WTC11 (cell line): ENCODE data around the gene HBE1. TPM values are rescaled to one million over a fixed set of nuclear protein-coding genes. Genes with fewer than 3 reads are reported as not detected.

ENCODE experiments used
- ATAC-seq: fragments of 200-7000 bp; cut with Tn5 transposase; 2 replicates; pipeline ENCODE4 v1.10.0; 2021; ENCODE audit warnings: mild to moderate bottlenecking, moderate library complexity
- CTCF ChIA-PET: fragments of 300-600 bp; sonication (Branson Sonifier 250); formaldehyde crosslinking; loops from one replicate; lab custom pipeline; 2021; ENCODE audit warnings: antibody characterized with exemption; lab: Charles Lee
- POLR2A ChIA-PET: fragments of 350-600 bp; sonication (Branson Sonifier 250); formaldehyde crosslinking; loops from one replicate; lab custom pipeline; 2021; ENCODE audit warnings: antibody characterized with exemption; lab: Charles Lee
- DNase-seq: peaks from one replicate; pipeline ENCODE4 v3.0.0; 2021; ENCODE audit warnings: low spot score
- H3K27ac Mint-ChIP-seq: 2 replicates; pipeline ENCODE4 v1.8.0; 2021; ENCODE audit warnings: mixed read lengths
- H3K27me3 Mint-ChIP-seq: 2 replicates; pipeline ENCODE4 v1.8.0; 2021; ENCODE audit warnings: low read depth, mild to moderate bottlenecking, moderate library complexity, mixed read lengths
- H3K36me3 Mint-ChIP-seq: 2 replicates; pipeline ENCODE4 v1.8.0; 2021; ENCODE audit warnings: mixed read lengths
- H3K4me1 Mint-ChIP-seq: 2 replicates; pipeline ENCODE4 v1.8.0; 2022; ENCODE audit warnings: mixed read lengths
- H3K4me3 Mint-ChIP-seq: 2 replicates; pipeline ENCODE4 v1.8.0; 2021; ENCODE audit warnings: mild to moderate bottlenecking, moderate library complexity, mixed read lengths
- H3K9me3 Mint-ChIP-seq: 2 replicates; pipeline ENCODE4 v1.8.0; 2021; ENCODE audit warnings: mixed read lengths
- FOXJ3 ChIP-seq: sonication (generic); formaldehyde crosslinking; IDR thresholded peaks from 2 replicates; pipeline ENCODE4 v1.9.0; 2021; ENCODE audit warnings: missing genetic modification reagents, mild to moderate bottlenecking, borderline replicate concordance
- GABPB1 ChIP-seq: sonication (generic); formaldehyde crosslinking; IDR thresholded peaks from 2 replicates; pipeline ENCODE4 v1.8.1; 2023; ENCODE audit warnings: mild to moderate bottlenecking, missing genetic modification reagents
- KAT7 ChIP-seq: sonication (generic); formaldehyde crosslinking; IDR thresholded peaks from 2 replicates; pipeline ENCODE4 v1.8.1; 2023; ENCODE audit warnings: missing genetic modification reagents, mild to moderate bottlenecking, borderline replicate concordance
- NFYB ChIP-seq: sonication (generic); formaldehyde crosslinking; conservative IDR thresholded peaks from 2 replicates; pipeline ENCODE4 v1.8.0; 2022; ENCODE audit warnings: low read depth, missing genetic modification reagents
- NR1H2 ChIP-seq: sonication (generic); formaldehyde crosslinking; IDR thresholded peaks from 2 replicates; pipeline ENCODE4 v1.9.0; 2021; ENCODE audit warnings: mild to moderate bottlenecking, moderate library complexity, missing genetic modification reagents
- PRRX2 ChIP-seq: fragments of 250-450 bp; sonication (Bioruptor Pico); IDR thresholded peaks from 2 replicates; pipeline ENCODE4 v1.8.0; 2021; ENCODE audit warnings: mild to moderate bottlenecking
- SMAD3 ChIP-seq: sonication (generic); formaldehyde crosslinking; IDR thresholded peaks from 2 replicates; pipeline ENCODE4 v1.8.0; 2022; ENCODE audit warnings: missing genetic modification reagents, mild to moderate bottlenecking, borderline replicate concordance
- TEAD1 ChIP-seq: sonication (generic); formaldehyde crosslinking; IDR thresholded peaks from 2 replicates; pipeline ENCODE4 v1.8.0; 2022; ENCODE audit warnings: mild to moderate bottlenecking, missing genetic modification reagents
- ZNF671 ChIP-seq: fragments of 250-450 bp; sonication (Bioruptor Pico); IDR thresholded peaks from 2 replicates; pipeline ENCODE4 v1.8.0; 2021; ENCODE audit warnings: mild to moderate bottlenecking
- total RNA-seq: library from RNA; stranded (reverse); gene quantifications from 3 replicates; pipeline ENCODE4 v1.2.3, GENCODE V29; 2021
- TF ChIP-seq, protein P1 (sequence below): fragments of 250-450 bp; sonication (Bioruptor Pico); IDR thresholded peaks from 2 replicates; pipeline ENCODE4 v1.9.0; 2021; ENCODE audit warnings: mild to moderate bottlenecking
- TF ChIP-seq, protein P2 (sequence below): sonication (generic); formaldehyde crosslinking; IDR thresholded peaks from 2 replicates; pipeline ENCODE4 v1.8.0; 2022; ENCODE audit warnings: mild to moderate bottlenecking, missing genetic modification reagents
- TF ChIP-seq, protein P3 (sequence below): sonication (generic); formaldehyde crosslinking; conservative IDR thresholded peaks from 2 replicates; pipeline ENCODE4 v1.8.1; 2023; ENCODE audit warnings: mild to moderate bottlenecking, low read depth, missing genetic modification reagents, moderate library complexity
- TF ChIP-seq, protein P4 (sequence below): sonication (generic); formaldehyde crosslinking; IDR thresholded peaks from 2 replicates; pipeline ENCODE4 v1.8.1; 2023; ENCODE audit warnings: mild to moderate bottlenecking, missing genetic modification reagents
- TF ChIP-seq, protein P5 (sequence below): sonication (generic); formaldehyde crosslinking; IDR thresholded peaks from 2 replicates; pipeline ENCODE4 v1.8.1; 2023; ENCODE audit warnings: mild to moderate bottlenecking, missing genetic modification reagents, moderate library complexity
- TF ChIP-seq, protein P6 (sequence below): sonication (generic); formaldehyde crosslinking; IDR thresholded peaks from 2 replicates; pipeline ENCODE4 v1.8.1; 2022; ENCODE audit warnings: low read depth, missing genetic modification reagents, borderline replicate concordance
- TF ChIP-seq, protein P7 (sequence below): sonication (generic); formaldehyde crosslinking; IDR thresholded peaks from 2 replicates; pipeline ENCODE4 v1.8.0; 2023; ENCODE audit warnings: missing genetic modification reagents, mild to moderate bottlenecking, borderline replicate concordance
- TF ChIP-seq, protein P8 (sequence below): sonication (generic); formaldehyde crosslinking; IDR thresholded peaks from 2 replicates; pipeline ENCODE4 v1.8.1; 2022; ENCODE audit warnings: low read depth, mild to moderate bottlenecking, moderate library complexity, missing genetic modification reagents, borderline replicate concordance

The HBE1 gene
- total RNA-seq, 1 experiment from 2014 or later, result 3.1 TPM

DNA sequence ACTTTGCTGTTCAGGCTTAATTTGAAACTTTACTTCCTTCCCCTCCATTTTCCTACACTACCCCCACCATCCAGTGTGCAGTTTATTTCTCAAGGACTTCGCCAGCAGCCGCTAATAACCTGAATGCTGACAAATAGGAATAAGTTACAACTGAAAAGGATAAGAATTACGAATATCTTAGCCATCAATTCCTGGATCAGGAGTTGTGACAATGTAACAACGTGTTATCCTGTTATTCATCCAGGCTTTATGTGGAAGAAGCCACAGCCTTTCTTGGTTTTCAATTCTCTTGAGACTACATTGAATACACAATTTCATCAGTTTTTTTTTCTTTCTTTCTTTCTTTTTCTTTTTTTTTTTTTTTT lies 25.9 kb downstream of the HBE1 start (continued):
- TF ChIP-seq, protein P1, sequence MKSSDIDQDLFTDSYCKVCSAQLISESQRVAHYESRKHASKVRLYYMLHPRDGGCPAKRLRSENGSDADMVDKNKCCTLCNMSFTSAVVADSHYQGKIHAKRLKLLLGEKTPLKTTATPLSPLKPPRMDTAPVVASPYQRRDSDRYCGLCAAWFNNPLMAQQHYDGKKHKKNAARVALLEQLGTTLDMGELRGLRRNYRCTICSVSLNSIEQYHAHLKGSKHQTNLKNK (CRISPR knock-in tag), result no peak
- TF ChIP-seq, protein P2, sequence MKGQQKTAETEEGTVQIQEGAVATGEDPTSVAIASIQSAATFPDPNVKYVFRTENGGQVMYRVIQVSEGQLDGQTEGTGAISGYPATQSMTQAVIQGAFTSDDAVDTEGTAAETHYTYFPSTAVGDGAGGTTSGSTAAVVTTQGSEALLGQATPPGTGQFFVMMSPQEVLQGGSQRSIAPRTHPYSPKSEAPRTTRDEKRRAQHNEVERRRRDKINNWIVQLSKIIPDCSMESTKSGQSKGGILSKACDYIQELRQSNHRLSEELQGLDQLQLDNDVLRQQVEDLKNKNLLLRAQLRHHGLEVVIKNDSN (CRISPR knock-in tag), result no peak
- TF ChIP-seq, protein P3, sequence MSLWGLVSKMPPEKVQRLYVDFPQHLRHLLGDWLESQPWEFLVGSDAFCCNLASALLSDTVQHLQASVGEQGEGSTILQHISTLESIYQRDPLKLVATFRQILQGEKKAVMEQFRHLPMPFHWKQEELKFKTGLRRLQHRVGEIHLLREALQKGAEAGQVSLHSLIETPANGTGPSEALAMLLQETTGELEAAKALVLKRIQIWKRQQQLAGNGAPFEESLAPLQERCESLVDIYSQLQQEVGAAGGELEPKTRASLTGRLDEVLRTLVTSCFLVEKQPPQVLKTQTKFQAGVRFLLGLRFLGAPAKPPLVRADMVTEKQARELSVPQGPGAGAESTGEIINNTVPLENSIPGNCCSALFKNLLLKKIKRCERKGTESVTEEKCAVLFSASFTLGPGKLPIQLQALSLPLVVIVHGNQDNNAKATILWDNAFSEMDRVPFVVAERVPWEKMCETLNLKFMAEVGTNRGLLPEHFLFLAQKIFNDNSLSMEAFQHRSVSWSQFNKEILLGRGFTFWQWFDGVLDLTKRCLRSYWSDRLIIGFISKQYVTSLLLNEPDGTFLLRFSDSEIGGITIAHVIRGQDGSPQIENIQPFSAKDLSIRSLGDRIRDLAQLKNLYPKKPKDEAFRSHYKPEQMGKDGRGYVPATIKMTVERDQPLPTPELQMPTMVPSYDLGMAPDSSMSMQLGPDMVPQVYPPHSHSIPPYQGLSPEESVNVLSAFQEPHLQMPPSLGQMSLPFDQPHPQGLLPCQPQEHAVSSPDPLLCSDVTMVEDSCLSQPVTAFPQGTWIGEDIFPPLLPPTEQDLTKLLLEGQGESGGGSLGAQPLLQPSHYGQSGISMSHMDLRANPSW (CRISPR knock-in tag), result no peak
- TF ChIP-seq, all 79 proteins: peak for 0

DNA sequence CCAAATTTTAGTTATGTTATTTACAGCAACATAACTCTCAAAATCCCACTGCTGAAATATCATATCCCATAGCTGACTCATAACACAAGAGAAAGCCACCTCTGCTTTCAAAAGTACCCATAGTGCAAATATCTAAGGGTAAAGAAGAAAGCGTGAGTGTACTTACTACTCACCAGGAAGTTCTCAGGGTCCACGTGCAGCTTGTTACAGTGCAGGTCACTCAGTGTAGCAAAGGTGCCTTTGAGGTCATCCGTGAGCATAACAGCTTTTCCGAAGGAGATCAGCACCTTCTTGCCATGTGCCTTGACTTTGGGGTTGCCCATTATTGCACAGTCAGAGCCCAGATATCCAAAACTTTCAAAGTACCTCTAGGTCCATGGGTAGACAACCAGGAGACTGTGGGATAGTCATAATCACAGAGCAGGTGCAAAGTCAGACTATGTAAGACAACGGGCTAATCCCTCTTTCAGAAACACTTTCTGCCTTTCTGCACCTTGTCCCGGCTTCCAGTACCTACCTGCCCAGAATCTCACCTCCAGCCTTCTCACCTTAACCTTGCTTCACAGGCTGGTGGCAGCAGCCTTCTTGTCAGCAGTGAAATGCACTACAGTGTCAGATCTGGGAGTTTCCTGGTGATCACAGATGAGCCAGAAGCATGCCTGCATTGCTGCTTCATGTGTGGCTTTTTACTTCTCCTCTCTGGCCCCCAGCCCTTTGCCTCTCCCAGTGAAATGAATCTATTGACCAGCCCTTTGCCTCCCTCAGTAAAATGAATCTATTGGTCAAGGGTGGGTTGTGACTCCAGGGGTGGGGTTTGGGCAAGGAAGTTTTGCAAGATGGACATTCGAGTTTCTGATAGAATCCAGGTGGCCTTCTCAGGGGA lies 26.6 kb downstream of the HBE1 start:
- H3K4me3 Mint-ChIP-seq, result no peak overlapping the region
- no peaks in the 10 kb centered on the region for H3K4me1 Mint-ChIP-seq
- DNase-seq (no peak), ATAC-seq (no peak)
- no peaks in the 10 kb centered on the region for H3K36me3 Mint-ChIP-seq
- H3K27me3 Mint-ChIP-seq, result no peaks in the 10 kb centered on the region; the same call in 1 of the 2 replicates
- CTCF ChIA-PET, result no interaction called here
- POLR2A ChIA-PET, result no interaction called here
- no peak overlapping the region for H3K27ac Mint-ChIP-seq
- TF ChIP-seq, protein P1 (CRISPR knock-in tag), result no peak
- TF ChIP-seq TEAD1 (CRISPR knock-in tag), result no peak
- TF ChIP-seq, protein P4, sequence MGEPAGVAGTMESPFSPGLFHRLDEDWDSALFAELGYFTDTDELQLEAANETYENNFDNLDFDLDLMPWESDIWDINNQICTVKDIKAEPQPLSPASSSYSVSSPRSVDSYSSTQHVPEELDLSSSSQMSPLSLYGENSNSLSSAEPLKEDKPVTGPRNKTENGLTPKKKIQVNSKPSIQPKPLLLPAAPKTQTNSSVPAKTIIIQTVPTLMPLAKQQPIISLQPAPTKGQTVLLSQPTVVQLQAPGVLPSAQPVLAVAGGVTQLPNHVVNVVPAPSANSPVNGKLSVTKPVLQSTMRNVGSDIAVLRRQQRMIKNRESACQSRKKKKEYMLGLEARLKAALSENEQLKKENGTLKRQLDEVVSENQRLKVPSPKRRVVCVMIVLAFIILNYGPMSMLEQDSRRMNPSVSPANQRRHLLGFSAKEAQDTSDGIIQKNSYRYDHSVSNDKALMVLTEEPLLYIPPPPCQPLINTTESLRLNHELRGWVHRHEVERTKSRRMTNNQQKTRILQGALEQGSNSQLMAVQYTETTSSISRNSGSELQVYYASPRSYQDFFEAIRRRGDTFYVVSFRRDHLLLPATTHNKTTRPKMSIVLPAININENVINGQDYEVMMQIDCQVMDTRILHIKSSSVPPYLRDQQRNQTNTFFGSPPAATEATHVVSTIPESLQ (CRISPR knock-in tag), result no peak
- no peak for TF ChIP-seq NR1H2
- no peak for TF ChIP-seq NFYB (CRISPR knock-in tag)
- no peak for TF ChIP-seq SMAD3 (CRISPR knock-in tag)
- TF ChIP-seq, protein P5, sequence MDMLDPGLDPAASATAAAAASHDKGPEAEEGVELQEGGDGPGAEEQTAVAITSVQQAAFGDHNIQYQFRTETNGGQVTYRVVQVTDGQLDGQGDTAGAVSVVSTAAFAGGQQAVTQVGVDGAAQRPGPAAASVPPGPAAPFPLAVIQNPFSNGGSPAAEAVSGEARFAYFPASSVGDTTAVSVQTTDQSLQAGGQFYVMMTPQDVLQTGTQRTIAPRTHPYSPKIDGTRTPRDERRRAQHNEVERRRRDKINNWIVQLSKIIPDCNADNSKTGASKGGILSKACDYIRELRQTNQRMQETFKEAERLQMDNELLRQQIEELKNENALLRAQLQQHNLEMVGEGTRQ (CRISPR knock-in tag), result no peak
- no peak for TF ChIP-seq GABPB1 (CRISPR knock-in tag)
- TF ChIP-seq FOXJ3 (CRISPR knock-in tag), result no peak
- TF ChIP-seq KAT7 (CRISPR knock-in tag), result no peak
- TF ChIP-seq, protein P6, sequence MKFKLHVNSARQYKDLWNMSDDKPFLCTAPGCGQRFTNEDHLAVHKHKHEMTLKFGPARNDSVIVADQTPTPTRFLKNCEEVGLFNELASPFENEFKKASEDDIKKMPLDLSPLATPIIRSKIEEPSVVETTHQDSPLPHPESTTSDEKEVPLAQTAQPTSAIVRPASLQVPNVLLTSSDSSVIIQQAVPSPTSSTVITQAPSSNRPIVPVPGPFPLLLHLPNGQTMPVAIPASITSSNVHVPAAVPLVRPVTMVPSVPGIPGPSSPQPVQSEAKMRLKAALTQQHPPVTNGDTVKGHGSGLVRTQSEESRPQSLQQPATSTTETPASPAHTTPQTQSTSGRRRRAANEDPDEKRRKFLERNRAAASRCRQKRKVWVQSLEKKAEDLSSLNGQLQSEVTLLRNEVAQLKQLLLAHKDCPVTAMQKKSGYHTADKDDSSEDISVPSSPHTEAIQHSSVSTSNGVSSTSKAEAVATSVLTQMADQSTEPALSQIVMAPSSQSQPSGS (CRISPR knock-in tag), result no peak
- TF ChIP-seq, protein P7, sequence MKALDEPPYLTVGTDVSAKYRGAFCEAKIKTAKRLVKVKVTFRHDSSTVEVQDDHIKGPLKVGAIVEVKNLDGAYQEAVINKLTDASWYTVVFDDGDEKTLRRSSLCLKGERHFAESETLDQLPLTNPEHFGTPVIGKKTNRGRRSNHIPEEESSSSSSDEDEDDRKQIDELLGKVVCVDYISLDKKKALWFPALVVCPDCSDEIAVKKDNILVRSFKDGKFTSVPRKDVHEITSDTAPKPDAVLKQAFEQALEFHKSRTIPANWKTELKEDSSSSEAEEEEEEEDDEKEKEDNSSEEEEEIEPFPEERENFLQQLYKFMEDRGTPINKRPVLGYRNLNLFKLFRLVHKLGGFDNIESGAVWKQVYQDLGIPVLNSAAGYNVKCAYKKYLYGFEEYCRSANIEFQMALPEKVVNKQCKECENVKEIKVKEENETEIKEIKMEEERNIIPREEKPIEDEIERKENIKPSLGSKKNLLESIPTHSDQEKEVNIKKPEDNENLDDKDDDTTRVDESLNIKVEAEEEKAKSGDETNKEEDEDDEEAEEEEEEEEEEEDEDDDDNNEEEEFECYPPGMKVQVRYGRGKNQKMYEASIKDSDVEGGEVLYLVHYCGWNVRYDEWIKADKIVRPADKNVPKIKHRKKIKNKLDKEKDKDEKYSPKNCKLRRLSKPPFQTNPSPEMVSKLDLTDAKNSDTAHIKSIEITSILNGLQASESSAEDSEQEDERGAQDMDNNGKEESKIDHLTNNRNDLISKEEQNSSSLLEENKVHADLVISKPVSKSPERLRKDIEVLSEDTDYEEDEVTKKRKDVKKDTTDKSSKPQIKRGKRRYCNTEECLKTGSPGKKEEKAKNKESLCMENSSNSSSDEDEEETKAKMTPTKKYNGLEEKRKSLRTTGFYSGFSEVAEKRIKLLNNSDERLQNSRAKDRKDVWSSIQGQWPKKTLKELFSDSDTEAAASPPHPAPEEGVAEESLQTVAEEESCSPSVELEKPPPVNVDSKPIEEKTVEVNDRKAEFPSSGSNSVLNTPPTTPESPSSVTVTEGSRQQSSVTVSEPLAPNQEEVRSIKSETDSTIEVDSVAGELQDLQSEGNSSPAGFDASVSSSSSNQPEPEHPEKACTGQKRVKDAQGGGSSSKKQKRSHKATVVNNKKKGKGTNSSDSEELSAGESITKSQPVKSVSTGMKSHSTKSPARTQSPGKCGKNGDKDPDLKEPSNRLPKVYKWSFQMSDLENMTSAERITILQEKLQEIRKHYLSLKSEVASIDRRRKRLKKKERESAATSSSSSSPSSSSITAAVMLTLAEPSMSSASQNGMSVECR (CRISPR knock-in tag), result no peak
- no peak for TF ChIP-seq ZNF671 (CRISPR knock-in tag)
- no peak for TF ChIP-seq PRRX2 (CRISPR knock-in tag)
- TF ChIP-seq, protein P8, sequence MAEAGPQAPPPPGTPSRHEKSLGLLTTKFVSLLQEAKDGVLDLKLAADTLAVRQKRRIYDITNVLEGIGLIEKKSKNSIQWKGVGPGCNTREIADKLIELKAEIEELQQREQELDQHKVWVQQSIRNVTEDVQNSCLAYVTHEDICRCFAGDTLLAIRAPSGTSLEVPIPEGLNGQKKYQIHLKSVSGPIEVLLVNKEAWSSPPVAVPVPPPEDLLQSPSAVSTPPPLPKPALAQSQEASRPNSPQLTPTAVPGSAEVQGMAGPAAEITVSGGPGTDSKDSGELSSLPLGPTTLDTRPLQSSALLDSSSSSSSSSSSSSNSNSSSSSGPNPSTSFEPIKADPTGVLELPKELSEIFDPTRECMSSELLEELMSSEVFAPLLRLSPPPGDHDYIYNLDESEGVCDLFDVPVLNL, result no peak
- H3K9me3 Mint-ChIP-seq, result no peaks in the 10 kb centered on the region
